AG04450 (cell line): ENCODE data around the gene TSC22D3. TPM values are rescaled to one million over a fixed set of nuclear protein-coding genes. Genes with fewer than 3 reads are reported as not detected.
A peak's percentile ranks its signal among the peaks of the same experiment; 100 is the strongest.

Experiments
- CTCF ChIA-PET: fragments of 300-600, 350-600 bp; formaldehyde crosslinking; extraction: SDS; loops from one replicate; lab custom pipeline; 2022; ENCODE audit warnings: antibody characterized with exemption, inconsistent platforms; lab: Charles Lee
- POLR2A ChIA-PET: fragments of 350-600 bp; formaldehyde crosslinking; extraction: SDS; loops from one replicate; lab custom pipeline; 2021; ENCODE audit warnings: antibody characterized with exemption, inconsistent platforms; lab: Yijun Ruan, JAX
- DNase-seq: peaks from one replicate; pipeline ENCODE4 v3.0.0-alpha.2; 2011; ENCODE audit warnings: low read depth, low spot score
- H3K27ac ChIP-seq: one replicate; pipeline ENCODE4 v1.5.1; 2012; ENCODE audit warnings: low read depth, low read length, control low read depth
- H3K27me3 ChIP-seq: one replicate; pipeline ENCODE4 v1.6.0; 2012; ENCODE audit warnings: low read length; ENCODE audit not compliant: control insufficient read depth, insufficient read depth
- H3K4me3 ChIP-seq: 2 replicates; pipeline ENCODE4 v1.5.1; 2011; ENCODE audit warnings: mild to moderate bottlenecking, low read depth, low read length, control low read depth
- H3K9me3 ChIP-seq: 2 replicates; pipeline ENCODE4 v1.5.1; 2012; ENCODE audit warnings: low read length; ENCODE audit not compliant: control insufficient read depth, insufficient read depth
- CTCF ChIP-seq: IDR thresholded peaks from 2 replicates; pipeline ENCODE4 v1.5.1; 2011; ENCODE audit warnings: low read depth, low read length, control low read depth, inconsistent platforms
- polyA plus RNA-seq: library from polyadenylated mRNA; depleted of rRNA; stranded (reverse); fragments of >200 nt; gene quantifications from 2 replicates; pipeline ENCODE4 v1.2.3, GENCODE V29; 2011

Gene TSC22D3
- polyA plus RNA-seq, 1 experiment: 25.3 TPM

- no peaks in the 10 kb centered on the region for H3K9me3 ChIP-seq
- POLR2A ChIA-PET: interaction anchor here (0.7 to 0.9 kb wide), 2 partner anchors 61 to 119 kb away, joined by 5 to 7 read pairs; no protein-coding TSS in a partner anchor
- peak; percentile 60 for TF ChIP-seq CTCF
- H3K27me3 ChIP-seq: peaks cover 22% of the 10 kb centered on the region
- no peak overlapping the region for H3K27ac ChIP-seq
- peak overlapping the region; percentile 50 for H3K4me3 ChIP-seq
- CTCF ChIA-PET: interaction anchor here (0.6 to 4.9 kb wide), 18 partner anchors 9 to 883 kb away, joined by 3 to 63 read pairs (median 5); partner anchors contain the start of gene MID2
- DNase-seq: peak; percentile 62
Observed at GRCh38 chrX:107776649-107777535, 1.3 kb upstream of the TSC22D3 start.

GRCh38 chrX:107775000-107775733, 420 bp downstream of the TSC22D3 start:
- TF ChIP-seq CTCF: no peak
- Histone ChIP-seq H3K27ac (no peak overlapping the region), H3K4me3 (peak overlapping the region; percentile 50), H3K9me3 (no peaks in the 10 kb centered on the region), H3K27me3 (peaks cover 26% of the 10 kb centered on the region)
- CTCF ChIA-PET: interaction anchor here (0.9 to 4.9 kb wide), 10 partner anchors 37 to 749 kb away, joined by 3 to 63 read pairs (median 5); no protein-coding TSS in a partner anchor
- POLR2A ChIA-PET: no interaction called here
- no peak for DNase-seq

- Histone ChIP-seq H3K27me3 (peaks cover 26% of the 10 kb centered on the region), H3K27ac (no peak overlapping the region), H3K4me3 (no peak overlapping the region), H3K9me3 (no peaks in the 10 kb centered on the region)
- ChIA-PET CTCF (interaction anchor here (1.4 to 3.6 kb wide), 3 partner anchors 101 to 748 kb away, joined by 3 to 19 read pairs (median 6); no protein-coding TSS in a partner anchor), POLR2A (no interaction called here)
- no peak for DNase-seq
- no peak for TF ChIP-seq CTCF
Observed at GRCh38 chrX:107773906-107774435, 1.6 kb downstream of the TSC22D3 start.

DNA sequence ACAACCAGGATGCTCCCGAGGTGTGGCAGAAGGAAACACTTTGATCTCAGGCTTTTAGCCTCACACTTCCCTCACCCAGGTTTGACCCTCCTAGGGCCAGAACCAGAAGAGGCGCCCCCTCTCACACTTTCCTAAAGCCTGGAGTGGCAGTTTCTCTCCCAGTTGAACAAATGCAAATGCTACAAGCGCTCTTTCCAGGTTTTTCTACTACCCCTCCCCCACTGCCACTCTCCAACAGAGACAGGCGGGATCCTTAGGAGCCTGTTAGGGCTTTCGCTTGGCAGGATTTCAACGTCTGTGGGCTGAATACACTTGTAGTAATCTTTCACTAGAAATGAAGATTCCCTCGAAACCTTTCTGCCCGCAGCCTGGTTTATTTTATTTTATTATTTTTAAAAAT, 2.4 kb downstream of the TSC22D3 start:
- H3K27ac ChIP-seq: no peak overlapping the region
- ChIA-PET CTCF (no interaction called here), POLR2A (no interaction called here)
- no peak for DNase-seq
- TF ChIP-seq CTCF: no peak
- H3K4me3 ChIP-seq: no peak overlapping the region
- no peaks in the 10 kb centered on the region for H3K9me3 ChIP-seq
- H3K27me3 ChIP-seq: peaks cover 26% of the 10 kb centered on the region
